H9 (cell line): ENCODE results near the gene KCNJ13. TPM values are rescaled to one million over a fixed set of nuclear protein-coding genes. Genes with fewer than 3 reads are reported as not detected.

ENCODE experiments used
- DNase-seq: peaks from one replicate; pipeline ENCODE4 v3.0.0-alpha.2; 2017
- H2AFZ ChIP-seq: one replicate; pipeline ENCODE4 v1.6.1; 2013; ENCODE audit warnings: mild to moderate bottlenecking, low read length, control low read depth, moderate library complexity
- H2AK5ac ChIP-seq: 2 replicates; pipeline ENCODE4 v1.6.1; 2013; ENCODE audit warnings: low read length, control low read depth, mixed read lengths; ENCODE audit not compliant: insufficient read length
- H2BK120ac ChIP-seq: one replicate; pipeline ENCODE4 v1.6.1; 2013; ENCODE audit warnings: low read depth, mild to moderate bottlenecking, low read length, control low read depth, inconsistent platforms; ENCODE audit not compliant: poor library complexity, severe bottlenecking
- H2BK12ac ChIP-seq: 2 replicates; pipeline ENCODE4 v1.6.1; 2013; ENCODE audit warnings: low read length, control low read depth, mixed read lengths, low read depth; ENCODE audit not compliant: insufficient read length
- H2BK15ac ChIP-seq: 2 replicates; pipeline ENCODE4 v1.6.1; 2013; ENCODE audit warnings: low read depth, low read length, control low read depth
- H2BK20ac ChIP-seq: one replicate; pipeline ENCODE4 v1.6.1; 2013; ENCODE audit warnings: low read depth, mild to moderate bottlenecking, low read length, control low read depth, inconsistent platforms; ENCODE audit not compliant: poor library complexity, severe bottlenecking
- H2BK5ac ChIP-seq: 2 replicates; pipeline ENCODE4 v1.6.1; 2013; ENCODE audit warnings: low read length, control low read depth, mixed read lengths; ENCODE audit not compliant: insufficient read length
- H3K14ac ChIP-seq: 2 replicates; pipeline ENCODE4 v1.6.1; 2013; ENCODE audit warnings: low read length, control low read depth; ENCODE audit not compliant: insufficient read depth
- H3K18ac ChIP-seq: 2 replicates; pipeline ENCODE4 v1.6.1; 2013; ENCODE audit warnings: low read depth, mild to moderate bottlenecking, mixed read lengths, low read length, control low read depth; ENCODE audit not compliant: insufficient read length
- H3K23ac ChIP-seq: 2 replicates; pipeline ENCODE4 v1.6.1; 2013; ENCODE audit warnings: low read length, control low read depth, mixed read lengths, low read depth; ENCODE audit not compliant: insufficient read length
- H3K23me2 ChIP-seq: 2 replicates; pipeline ENCODE4 v1.6.1; 2013; ENCODE audit warnings: low read depth, mild to moderate bottlenecking, mixed read lengths, low read length, control low read depth; ENCODE audit not compliant: insufficient read length, poor library complexity, severe bottlenecking
- H3K27ac ChIP-seq: 2 replicates; pipeline ENCODE4 v1.5.1; 2013; ENCODE audit warnings: low read length, control low read depth, mixed read lengths, low read depth; ENCODE audit not compliant: insufficient read length
- H3K27me3 ChIP-seq: 2 replicates; pipeline ENCODE4 v1.6.1; 2013; ENCODE audit warnings: low read length, control low read depth, inconsistent platforms; ENCODE audit not compliant: insufficient read depth
- H3K4ac ChIP-seq: 2 replicates; pipeline ENCODE4 v1.6.1; 2013; ENCODE audit warnings: low read depth, mild to moderate bottlenecking, control low read depth, inconsistent platforms, low read length, moderate library complexity
- H3K4me1 ChIP-seq: 2 replicates; pipeline ENCODE4 v1.6.1; 2013; ENCODE audit warnings: low read length, control low read depth, inconsistent platforms; ENCODE audit not compliant: insufficient read depth
- H3K4me2 ChIP-seq: 2 replicates; pipeline ENCODE4 v1.6.1; 2013; ENCODE audit warnings: low read length, control low read depth, mixed read lengths; ENCODE audit not compliant: insufficient read length, insufficient read depth
- H3K56ac ChIP-seq: 2 replicates; pipeline ENCODE4 v1.6.1; 2013; ENCODE audit warnings: low read depth, mild to moderate bottlenecking, mixed read lengths, low read length, control low read depth; ENCODE audit not compliant: insufficient read length
- H3K79me1 ChIP-seq: 2 replicates; pipeline ENCODE4 v1.6.1; 2013; ENCODE audit warnings: low read depth, mild to moderate bottlenecking, moderate library complexity, low read length, control low read depth, inconsistent platforms; ENCODE audit not compliant: insufficient read depth, poor library complexity, severe bottlenecking
- H3K79me2 ChIP-seq: 2 replicates; pipeline ENCODE4 v1.6.1; 2013; ENCODE audit warnings: low read length, control low read depth, inconsistent platforms; ENCODE audit not compliant: insufficient read depth
- H3K9ac ChIP-seq: 2 replicates; pipeline ENCODE4 v1.6.1; 2013; ENCODE audit warnings: low read length, control low read depth, mixed read lengths; ENCODE audit not compliant: insufficient read length; ENCODE audit errors: extremely low read depth
- H3K9me3 ChIP-seq: one replicate; pipeline ENCODE4 v1.6.1; 2013; ENCODE audit warnings: low read depth, low read length, inconsistent platforms; ENCODE audit not compliant: control insufficient read depth
- H3T11ph ChIP-seq: one replicate; pipeline ENCODE4 v1.6.1; 2013; ENCODE audit warnings: mild to moderate bottlenecking, low read length, control low read depth, inconsistent platforms
- H4K20me1 ChIP-seq: one replicate; pipeline ENCODE4 v1.6.1; 2013; ENCODE audit not compliant: control insufficient read depth, insufficient read length, insufficient read depth
- H4K5ac ChIP-seq: 2 replicates; pipeline ENCODE4 v1.6.1; 2013; ENCODE audit warnings: low read depth, mild to moderate bottlenecking, mixed read lengths, low read length, control low read depth; ENCODE audit not compliant: insufficient read length
- H4K8ac ChIP-seq: replicated peaks from 2 replicates; pipeline ENCODE4 v1.6.1; 2013; ENCODE audit warnings: low read length, control low read depth, mixed read lengths, low read depth; ENCODE audit not compliant: insufficient read length
- H4K91ac ChIP-seq: 2 replicates; pipeline ENCODE4 v1.6.1; 2013; ENCODE audit warnings: low read depth, mild to moderate bottlenecking, moderate library complexity, mixed read lengths, low read length, control low read depth; ENCODE audit not compliant: insufficient read length
- H3K27ac Mint-ChIP-seq, 3 experiments: 2 replicates in 2 of 3; 3 replicates in 1 of 3; pipeline ENCODE4 v1.8.0; 2020 to 2021; ENCODE audit warnings: mixed read lengths in 3 of 3, mild to moderate bottlenecking in 1 of 3, moderate library complexity in 1 of 3
- H3K27me3 Mint-ChIP-seq: 2 replicates; pipeline ENCODE4 v1.8.0; 2021; ENCODE audit warnings: low read depth, mild to moderate bottlenecking, moderate library complexity, mixed read lengths
- H3K36me3 Mint-ChIP-seq, 3 experiments: 2 replicates in 2 of 3; 3 replicates in 1 of 3; pipeline ENCODE4 v1.8.0; 2020 to 2021; ENCODE audit warnings: low read depth in 3 of 3, mixed read lengths in 3 of 3; ENCODE audit not compliant: insufficient read depth in 1 of 3
- H3K4me1 Mint-ChIP-seq, 2 experiments: 2 replicates each; pipeline ENCODE4 v1.8.0; 2020; ENCODE audit warnings: mixed read lengths in 2 of 2
- H3K4me3 Mint-ChIP-seq, 2 experiments: 2 replicates in 1 of 2; 3 replicates in 1 of 2; pipeline ENCODE4 v1.8.0; 2020 to 2021; ENCODE audit warnings: mild to moderate bottlenecking in 2 of 2, mixed read lengths in 2 of 2, moderate library complexity in 1 of 2
- H3K9me3 Mint-ChIP-seq, 2 experiments: 2 replicates in 1 of 2; 3 replicates in 1 of 2; pipeline ENCODE4 v1.8.0; 2020; ENCODE audit warnings: mild to moderate bottlenecking in 2 of 2, mixed read lengths in 2 of 2, moderate library complexity in 1 of 2
- WGBS: extraction: QIAGEN DNeasy Blood & Tissue Kit; methylation state at CpG from one replicate; pipeline ENCODE4 v1.1.7; 2013; ENCODE audit warnings: missing lambda C conversion rate, low lambda C conversion rate, mixed read lengths; ENCODE audit not compliant: insufficient read length; ENCODE audit errors: extremely low coverage; 5-methylcytosine and 5-hydroxymethylcytosine counted together
- total RNA-seq: library from RNA; stranded (reverse); gene quantifications from 2 replicates; pipeline ENCODE4 v1.2.1, GENCODE V29; 2021
- TF ChIP-seq, protein P1 (sequence below): fragments of 200-600 bp; sonication (generic); conservative IDR thresholded peaks from 3 replicates; pipeline ENCODE4 v1.8.0; 2021; ENCODE audit warnings: antibody characterized with exemption, mild to moderate bottlenecking

The KCNJ13 gene
- total RNA-seq, 1 experiment from 2014 or later = not detected

DNA sequence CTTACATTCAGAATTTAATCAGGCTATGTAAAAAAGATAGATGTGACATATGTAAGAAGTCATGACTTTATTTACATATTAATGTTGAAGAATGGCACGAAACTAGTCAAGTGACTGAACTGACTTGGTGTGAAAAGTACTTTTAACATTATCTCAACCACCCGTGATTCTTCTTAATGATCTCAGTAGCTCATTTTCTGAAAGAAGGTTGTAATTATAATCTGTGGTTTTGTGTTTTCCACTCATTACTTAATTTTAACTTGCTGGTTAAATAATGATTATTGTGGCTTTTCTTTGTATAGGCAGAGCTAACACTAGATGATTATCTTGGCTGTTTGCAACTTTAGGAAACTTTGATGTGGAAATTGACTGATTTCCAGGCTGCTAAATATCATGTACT lies 18.5 kb downstream of the KCNJ13 start:
- Histone ChIP-seq H3K27me3 (no peaks in the 10 kb centered on the region), H3K79me1 (no peaks in the 10 kb centered on the region), H3K18ac (no peak overlapping the region), H4K8ac (no peak overlapping the region), H2AFZ (no peak overlapping the region), H3K4me1 (no peaks in the 10 kb centered on the region), H2BK15ac (no peak overlapping the region), H3K27ac (no peak overlapping the region), H2BK120ac (no peak overlapping the region), H3K4ac (no peak overlapping the region), H3K79me2 (no peaks in the 10 kb centered on the region), H3K23me2 (no peaks in the 10 kb centered on the region), H3K14ac (no peak overlapping the region), H2BK5ac (no peak overlapping the region), H2BK12ac (no peak overlapping the region), H4K91ac (no peak overlapping the region), H3K23ac (no peak overlapping the region), H3T11ph (no peak overlapping the region), H2BK20ac (no peak overlapping the region), H3K9me3 (no peaks in the 10 kb centered on the region), H4K20me1 (no peaks in the 10 kb centered on the region), H3K9ac (no peak overlapping the region), H3K56ac (no peak overlapping the region), H4K5ac (no peak overlapping the region), H3K4me2 (no peak overlapping the region), H2AK5ac (no peak overlapping the region)
- no peaks in the 10 kb centered on the region for H3K4me1 Mint-ChIP-seq
- no CpG with 5 or more reads among the region's 2 CpGs for WGBS
- TF ChIP-seq, protein P1, sequence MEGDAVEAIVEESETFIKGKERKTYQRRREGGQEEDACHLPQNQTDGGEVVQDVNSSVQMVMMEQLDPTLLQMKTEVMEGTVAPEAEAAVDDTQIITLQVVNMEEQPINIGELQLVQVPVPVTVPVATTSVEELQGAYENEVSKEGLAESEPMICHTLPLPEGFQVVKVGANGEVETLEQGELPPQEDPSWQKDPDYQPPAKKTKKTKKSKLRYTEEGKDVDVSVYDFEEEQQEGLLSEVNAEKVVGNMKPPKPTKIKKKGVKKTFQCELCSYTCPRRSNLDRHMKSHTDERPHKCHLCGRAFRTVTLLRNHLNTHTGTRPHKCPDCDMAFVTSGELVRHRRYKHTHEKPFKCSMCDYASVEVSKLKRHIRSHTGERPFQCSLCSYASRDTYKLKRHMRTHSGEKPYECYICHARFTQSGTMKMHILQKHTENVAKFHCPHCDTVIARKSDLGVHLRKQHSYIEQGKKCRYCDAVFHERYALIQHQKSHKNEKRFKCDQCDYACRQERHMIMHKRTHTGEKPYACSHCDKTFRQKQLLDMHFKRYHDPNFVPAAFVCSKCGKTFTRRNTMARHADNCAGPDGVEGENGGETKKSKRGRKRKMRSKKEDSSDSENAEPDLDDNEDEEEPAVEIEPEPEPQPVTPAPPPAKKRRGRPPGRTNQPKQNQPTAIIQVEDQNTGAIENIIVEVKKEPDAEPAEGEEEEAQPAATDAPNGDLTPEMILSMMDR = no peak
- no peaks in the 10 kb centered on the region for H3K9me3 Mint-ChIP-seq
- no peak for DNase-seq
- no peak overlapping the region for H3K27ac Mint-ChIP-seq
- peaks cover 1 to 40% (median 37%) of the 10 kb centered on the region in 3 experiments; a peak in 6 of 7 replicates for H3K36me3 Mint-ChIP-seq
- no peaks in the 10 kb centered on the region for H3K27me3 Mint-ChIP-seq
- no peak overlapping the region for H3K4me3 Mint-ChIP-seq
